ENCODE results near the gene HYCC1. TPM values are rescaled to one million over a fixed set of nuclear protein-coding genes. Genes with fewer than 3 reads are reported as not detected.

The HYCC1 gene
- total and polyA plus RNA-seq, 7 donors, result 1.4 to 49.9 (median 28.8) TPM

GRCh38 chr7:23020742-23021401 lies 6.9 kb upstream of the HYCC1 start:
- 52 to 60% methylated on average over 3 of the region's 3 CpGs for WGBS, 2 donors
- DNase-seq, result peak; percentile 73
- intact Hi-C loops (cut with DNase I), result no loop called here
- H3K36me3 ChIP-seq, result no peaks in the 10 kb centered on the region
- H3K9me3 ChIP-seq, result no peaks in the 10 kb centered on the region
- H3K4me3 ChIP-seq, result no peak overlapping the region
- no peak for TF ChIP-seq EP300 (IDR thresholded peaks at IDR 0.05)
- TF ChIP-seq CTCF (IDR thresholded peaks at IDR 0.05), result no peak
- no peak for TF ChIP-seq POLR2A (IDR thresholded peaks at IDR 0.05)
- no peak for TF ChIP-seq POLR2AphosphoS5 (IDR thresholded peaks at IDR 0.05)
- peak overlapping the region in 2 of 4 donors; percentile 27 to 60 for H3K27ac ChIP-seq
- no peaks in the 10 kb centered on the region for H3K27me3 ChIP-seq
- peaks cover 0 to 4% (median 0%) of the 10 kb centered on the region in 4 donors for H3K4me1 ChIP-seq

- no peak overlapping the region for H3K4me3 ChIP-seq
- H3K36me3 ChIP-seq, result no peaks in the 10 kb centered on the region
- no peak for DNase-seq
- H3K4me1 ChIP-seq, result peaks cover 0 to 4% (median 0%) of the 10 kb centered on the region in 4 donors
- no peaks in the 10 kb centered on the region for H3K27me3 ChIP-seq
- TF ChIP-seq CTCF (IDR thresholded peaks at IDR 0.05) (no peak), EP300 (IDR thresholded peaks at IDR 0.05) (no peak), POLR2AphosphoS5 (IDR thresholded peaks at IDR 0.05) (no peak), POLR2A (IDR thresholded peaks at IDR 0.05) (no peak)
- no peak overlapping the region for H3K27ac ChIP-seq
- no peaks in the 10 kb centered on the region for H3K9me3 ChIP-seq
- 21 to 60% methylated on average over 6 of the region's 6 CpGs for WGBS, 2 donors
- intact Hi-C loops (cut with DNase I), result loop anchor here (10.0 kb wide), 1 partner anchor 1594 kb away; the partner anchor contains the start of gene SP4
Measured at GRCh38 chr7:23018750-23019149, 4.8 kb upstream of the HYCC1 start.

- H3K4me1 ChIP-seq, result peaks cover 0 to 12% (median 6%) of the 10 kb centered on the region in 4 donors
- intact Hi-C loops (cut with DNase I), result loop anchor here (10.0 kb wide), 1 partner anchor 1593 kb away; the partner anchor contains the start of gene SP4
Measured at GRCh38 chr7:23017309-23017708, 3.4 kb upstream of the HYCC1 start.

GRCh38 chr7:23016345-23017253 lies 2.7 kb upstream of the HYCC1 start:
- H3K4me3 ChIP-seq, result no peak overlapping the region
- TF ChIP-seq EP300 (IDR thresholded peaks at IDR 0.05) (no peak), CTCF (IDR thresholded peaks at IDR 0.05) (no peak)
- H3K27me3 ChIP-seq, result no peaks in the 10 kb centered on the region
- WGBS, 2 donors, result 83 to 90% methylated on average over 9 of the region's 9 CpGs
- no peaks in the 10 kb centered on the region for H3K36me3 ChIP-seq
- no peak for DNase-seq
- peaks cover 0 to 19% (median 10%) of the 10 kb centered on the region in 4 donors for H3K4me1 ChIP-seq
- no peak overlapping the region for H3K27ac ChIP-seq
- no peaks in the 10 kb centered on the region for H3K9me3 ChIP-seq
- intact Hi-C loops (cut with DNase I), result loop anchor here (10.0 kb wide), 1 partner anchor 1592 kb away; the partner anchor contains the start of gene SP4

More at GRCh38 chr7:23017309-23017708, 3.4 kb upstream of the HYCC1 start:
- WGBS, 2 donors, result 35 to 61% methylated on average over 3 of the region's 3 CpGs
- Histone ChIP-seq H3K9me3 (no peaks in the 10 kb centered on the region), H3K4me3 (no peak overlapping the region), H3K36me3 (no peaks in the 10 kb centered on the region), H3K27me3 (no peaks in the 10 kb centered on the region), H3K27ac (no peak overlapping the region)
- no peak for DNase-seq
- TF ChIP-seq POLR2A (IDR thresholded peaks at IDR 0.05) (no peak), EP300 (IDR thresholded peaks at IDR 0.05) (no peak), CTCF (IDR thresholded peaks at IDR 0.05) (no peak), POLR2AphosphoS5 (IDR thresholded peaks at IDR 0.05) (no peak)
